NCI-H2196 treated with DMSO at 0.1 percent for 48 hours (cell line): ENCODE measurements around the gene NANOS1.
"Not testable (repeated sequence)": the region's sequence is repeated elsewhere in the genome, so short reads cannot be mapped to it uniquely, and the experiment has no call there.

Experiments
- DNase-seq: peaks from one replicate; lab custom pipeline; 2025; ENCODE audit not compliant: unreplicated experiment; lab: John Stamatoyannopoulos, UW

The NANOS1 gene

GRCh38 chr10:119006451-119007210, 22.9 kb upstream of the NANOS1 start:
- DNase-seq: no peak

GRCh38 chr10:119007211-119007574, 22.3 kb upstream of the NANOS1 start:
- DNase-seq: no peak

- no peak for DNase-seq
These were observed 8.9 kb upstream of the NANOS1 start for GRCh38 chr10:119020627-119020946.

- DNase-seq: no peak
These were observed 6.5 kb upstream of the NANOS1 start for GRCh38 chr10:119022846-119023552.

GRCh38 chr10:119023553-119023868, 6.0 kb upstream of the NANOS1 start:
- no peak for DNase-seq

- DNase-seq: no peak
These were observed 4.6 kb upstream of the NANOS1 start for GRCh38 chr10:119024882-119025281.

GRCh38 chr10:119025336-119025735, 4.2 kb upstream of the NANOS1 start:
- peak; percentile 37 for DNase-seq

GRCh38 chr10:119025776-119026175, 3.7 kb upstream of the NANOS1 start:
- peak; percentile 32 for DNase-seq

GRCh38 chr10:119026301-119027110, 3.0 kb upstream of the NANOS1 start:
- no peak for DNase-seq

DNA sequence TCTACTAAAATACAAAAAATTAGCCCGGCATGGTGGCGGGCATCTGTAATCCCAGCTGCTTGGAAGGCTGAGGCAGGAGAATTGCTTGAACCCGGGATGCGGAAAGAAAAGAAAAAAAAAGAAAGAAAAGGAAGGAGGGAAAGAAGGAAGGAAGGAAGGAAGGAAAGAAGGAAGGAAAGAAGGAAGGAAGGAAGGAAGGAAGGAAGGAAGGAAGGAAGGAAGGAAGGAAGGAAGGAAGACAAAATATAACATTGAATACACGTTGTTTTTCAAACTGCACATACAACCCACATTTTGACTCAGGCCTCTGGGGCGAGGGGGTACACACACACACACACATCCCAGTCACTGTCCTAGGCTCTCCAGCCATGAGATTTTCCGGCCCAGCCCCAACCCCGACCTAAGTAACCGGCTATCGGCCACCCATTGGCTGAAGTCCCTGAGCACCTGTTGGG, 1.0 kb upstream of the NANOS1 start:
- not testable (repeated sequence) for DNase-seq

DNA sequence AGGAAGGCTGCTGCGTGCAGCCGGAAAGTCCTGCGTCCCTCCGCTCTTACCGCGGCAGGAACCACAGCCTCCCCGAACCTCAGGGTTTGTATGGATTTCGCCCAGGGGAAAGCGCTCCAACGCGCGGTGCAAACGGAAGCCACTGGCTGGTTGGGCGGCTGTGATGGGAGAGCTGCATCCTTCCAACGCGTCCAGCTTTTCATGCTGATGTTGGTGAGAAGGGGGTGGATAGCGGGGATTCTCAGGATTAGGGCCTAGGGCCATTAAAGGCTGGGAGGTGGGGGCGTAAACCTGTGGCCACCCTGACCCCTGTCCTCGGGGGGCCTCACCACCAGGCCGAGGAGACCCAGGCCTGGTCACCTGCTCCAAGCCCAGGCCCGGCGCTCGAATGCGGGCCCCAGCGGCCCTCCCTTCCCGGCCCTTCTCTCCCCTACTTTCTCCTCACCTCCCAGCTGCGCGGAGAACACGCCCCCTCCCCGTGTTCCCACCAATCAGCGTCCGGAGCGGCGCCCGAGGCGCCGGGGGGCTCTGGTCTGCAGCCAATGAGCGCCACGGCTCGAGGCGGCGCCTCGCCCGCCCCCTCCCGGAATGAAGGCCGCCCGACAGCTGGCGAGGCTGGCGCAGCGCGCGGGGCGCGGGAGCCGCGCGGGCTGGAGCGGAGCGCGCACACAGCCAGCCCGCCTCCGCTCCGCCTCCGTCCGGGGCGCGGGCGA, 458 bp upstream of the NANOS1 start:
- DNase-seq: peak; percentile 64

- no peak for DNase-seq
These were observed 1.1 kb downstream of the NANOS1 start for GRCh38 chr10:119030421-119031250.

GRCh38 chr10:119031496-119032059, 2.1 kb downstream of the NANOS1 start:
- no peak for DNase-seq

DNA sequence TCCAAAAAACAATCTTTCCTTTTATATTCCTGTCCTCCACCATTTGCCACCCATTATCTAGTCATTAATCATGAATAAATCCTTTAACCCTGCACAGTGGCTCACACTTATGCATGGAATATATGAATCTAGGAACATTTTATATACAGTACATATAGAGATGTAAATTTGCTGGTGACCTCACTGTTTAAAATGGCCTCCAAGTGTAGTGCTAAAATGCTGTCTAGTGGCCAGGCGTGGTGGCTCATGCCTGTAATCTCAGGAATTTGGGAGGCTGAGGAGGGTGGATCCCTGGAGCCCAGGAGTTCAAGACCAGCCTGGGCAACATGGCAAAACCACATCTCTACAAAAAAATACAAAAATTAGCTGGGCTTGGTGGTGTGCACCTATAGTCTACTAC, 9.6 kb downstream of the NANOS1 start:
- no peak for DNase-seq

DNA sequence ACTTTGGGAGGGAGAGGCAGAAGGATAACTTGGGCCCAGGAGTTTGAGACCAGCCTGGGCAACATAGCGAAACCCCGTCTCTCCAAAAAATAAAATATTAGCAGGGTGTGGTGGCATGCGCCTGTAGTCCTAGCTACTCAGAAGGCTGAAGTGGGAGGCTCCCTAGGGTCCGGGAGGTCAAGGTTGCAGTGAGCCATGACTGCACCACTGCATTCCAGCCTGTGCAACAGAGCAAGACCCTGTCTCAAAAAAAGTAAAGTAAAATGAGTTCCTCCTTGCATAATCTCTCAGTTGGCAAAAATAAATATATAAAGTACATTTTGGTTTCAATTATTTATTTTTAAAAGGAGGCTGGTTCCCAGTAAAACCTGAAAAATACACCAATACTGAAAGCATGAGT, 11.8 kb downstream of the NANOS1 start:
- DNase-seq: no peak

GRCh38 chr10:119042169-119042568, 12.7 kb downstream of the NANOS1 start:
- DNase-seq: no peak

DNA sequence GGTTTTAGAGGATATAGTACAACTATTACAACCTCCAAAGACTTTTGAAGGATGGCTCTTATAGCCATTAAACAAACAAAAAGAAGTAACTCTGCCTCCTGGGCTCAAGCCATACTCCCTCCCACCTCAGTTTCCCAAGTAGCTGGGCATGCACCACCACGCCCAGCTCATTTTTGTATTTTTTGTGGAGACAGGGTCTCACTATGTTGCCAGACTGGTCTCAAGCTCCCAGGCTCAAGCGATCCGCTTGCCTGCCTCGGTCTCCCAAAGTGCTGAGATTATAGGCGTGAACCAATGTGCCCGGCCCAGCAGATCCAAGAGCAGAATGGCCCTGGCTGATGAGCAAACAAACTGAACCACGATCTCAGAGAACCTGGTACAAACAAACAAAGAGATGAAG, 16.0 kb downstream of the NANOS1 start:
- DNase-seq: no peak

GRCh38 chr10:119049361-119049760, 19.8 kb downstream of the NANOS1 start:
- DNase-seq: no peak

GRCh38 chr10:119049777-119050176, 20.3 kb downstream of the NANOS1 start:
- DNase-seq: no peak

DNA sequence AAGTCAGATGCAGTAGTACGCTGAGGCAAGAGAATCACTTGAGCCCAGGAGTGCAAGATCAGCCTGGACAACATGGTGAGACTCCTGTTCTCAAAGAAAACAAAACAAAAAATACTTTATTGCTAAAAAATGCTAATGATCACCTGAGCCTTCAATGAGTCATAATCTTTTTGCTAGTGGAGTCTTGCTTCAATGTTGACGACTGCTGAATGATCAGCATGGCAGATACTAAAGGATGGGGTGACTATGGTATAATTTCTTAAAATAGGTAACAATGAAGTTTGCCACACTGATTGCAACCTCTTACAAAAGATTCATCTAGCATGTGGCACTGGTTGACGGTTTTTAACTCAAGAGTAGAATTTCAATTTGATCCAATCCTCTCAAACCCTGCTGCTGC, 22.3 kb downstream of the NANOS1 start:
- DNase-seq: no peak
